Karpas-422 (cell line): Measurements from ENCODE around the gene EIF4A2. TPM values are rescaled to one million over a fixed set of nuclear protein-coding genes. Genes with fewer than 3 reads are reported as not detected.
"Not testable (repeated sequence)": the region's sequence is repeated elsewhere in the genome, so short reads cannot be mapped to it uniquely, and the experiment has no call there.

ENCODE experiments used
- DNase-seq: peaks from one replicate; pipeline ENCODE4 v3.0.0-alpha.2; 2015
- H2AFZ ChIP-seq: fragments of 200-600 bp; sonication (generic); 2 replicates; pipeline ENCODE4 v1.6.1; 2014; ENCODE audit warnings: antibody characterized with exemption, low read length, mixed read lengths
- H3K27ac ChIP-seq: fragments of 200-600 bp; sonication (generic); 2 replicates; pipeline ENCODE4 v1.5.1; 2014; ENCODE audit warnings: mild to moderate bottlenecking, low read length, moderate library complexity
- H3K27me3 ChIP-seq: fragments of 200-600 bp; sonication (generic); 2 replicates; pipeline ENCODE4 v1.6.1; 2014; ENCODE audit warnings: low read length, mixed read lengths
- H3K36me3 ChIP-seq: fragments of 200-600 bp; sonication (generic); 2 replicates; pipeline ENCODE4 v1.6.1; 2014; ENCODE audit warnings: low read length, mixed read lengths; ENCODE audit not compliant: insufficient read depth
- H3K4me1 ChIP-seq: fragments of 200-600 bp; sonication (generic); 2 replicates; pipeline ENCODE4 v1.6.1; 2014; ENCODE audit warnings: mild to moderate bottlenecking, low read length, mixed read lengths
- H3K4me2 ChIP-seq: fragments of 200-600 bp; sonication (generic); 2 replicates; pipeline ENCODE4 v1.6.1; 2014; ENCODE audit warnings: low read length, low read depth, mild to moderate bottlenecking; ENCODE audit not compliant: poor library complexity, severe bottlenecking
- H3K4me3 ChIP-seq: fragments of 200-600 bp; sonication (generic); 2 replicates; pipeline ENCODE4 v1.5.1; 2014; ENCODE audit warnings: mild to moderate bottlenecking, antibody characterized with exemption, low read length, mixed read lengths
- H3K79me2 ChIP-seq: fragments of 200-600 bp; sonication (generic); 2 replicates; pipeline ENCODE4 v1.6.1; 2014; ENCODE audit warnings: mild to moderate bottlenecking, low read length, mixed read lengths
- H3K9ac ChIP-seq: fragments of 200-600 bp; sonication (generic); 2 replicates; pipeline ENCODE4 v1.6.0; 2014; ENCODE audit warnings: low read length
- H3K9me2 ChIP-seq: fragments of 200-600 bp; sonication (generic), shearing (Covaris generic); replicated peaks from 2 replicates; pipeline ENCODE4 v1.6.0; 2014; ENCODE audit warnings: mild to moderate bottlenecking, low read length, moderate library complexity; ENCODE audit not compliant: insufficient read depth
- H3K9me3 ChIP-seq: fragments of 300-700, 200-600 bp; sonication (generic); 2 replicates; pipeline ENCODE4 v1.6.1; 2014; ENCODE audit warnings: low read length, mixed read lengths
- H4K20me1 ChIP-seq: fragments of 200-600 bp; sonication (generic); 2 replicates; pipeline ENCODE4 v1.6.1; 2014; ENCODE audit warnings: mild to moderate bottlenecking, antibody characterized with exemption, low read length, low read depth; ENCODE audit not compliant: insufficient read depth
- total RNA-seq: library from RNA; depleted of rRNA; stranded (reverse); fragments of >200 nt; shearing (Covaris generic); gene quantifications from 2 replicates; pipeline ENCODE4 v1.2.3, GENCODE V29; 2014; ENCODE audit warnings: low replicate concordance

The EIF4A2 gene
- total RNA-seq, 1 experiment from 2014 or later: 657 TPM

DNA sequence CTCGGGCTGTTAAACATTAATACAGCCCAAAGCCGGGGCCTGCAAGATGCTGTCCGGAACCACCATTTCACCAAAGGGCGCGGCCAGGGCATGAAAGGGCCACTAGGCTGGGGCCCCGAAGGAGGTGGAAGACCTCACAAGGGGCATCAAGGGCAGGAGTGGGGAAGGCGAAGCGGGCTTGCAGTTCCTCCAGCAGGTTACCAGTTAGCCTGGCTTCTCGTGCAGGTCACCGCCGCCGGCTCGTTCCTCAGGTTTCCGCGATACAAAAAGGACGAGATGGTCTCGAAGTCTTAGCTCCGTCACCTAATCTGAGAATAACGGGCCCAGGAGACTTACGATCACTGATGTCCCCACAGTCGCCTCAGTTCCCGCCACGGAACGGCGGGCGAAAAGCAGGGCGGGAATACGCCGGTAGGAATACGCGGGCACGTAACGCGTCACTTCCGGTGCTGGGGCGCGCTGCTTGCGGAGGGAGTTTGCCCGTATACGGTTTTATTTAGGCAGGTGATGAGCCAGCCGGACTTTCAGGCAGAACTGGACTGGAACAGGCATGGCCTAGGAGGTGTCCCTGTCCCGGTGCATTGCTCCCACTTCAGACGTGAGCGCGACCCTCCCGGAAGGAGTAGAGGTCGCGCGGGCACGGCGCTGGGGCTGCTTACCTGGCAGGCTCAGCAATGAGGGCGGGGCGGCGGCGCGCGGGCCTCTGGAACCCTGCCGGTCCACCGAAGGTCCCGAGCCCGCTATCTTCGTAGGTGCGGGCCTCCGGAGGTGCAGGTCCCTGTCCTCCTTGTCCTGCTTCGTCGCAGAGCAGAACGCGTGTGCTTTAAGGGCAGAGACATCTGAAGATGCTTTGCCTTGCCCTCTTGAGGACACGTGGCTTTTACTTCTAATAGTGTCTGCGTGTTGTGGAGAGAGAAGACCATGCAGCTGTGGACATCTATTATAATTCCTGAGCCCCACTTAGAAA lies 23.0 kb downstream of the EIF4A2 start, which contains the start of gene RFC4:
Gene RFC4 (minus strand): TSS at position 394 of the 967 bp plus-strand sequence. CDS start 1,769 bp downstream, outside the sequence.
- no peaks in the 10 kb centered on the region for H3K9me3 ChIP-seq
- peak within 1 kb of the TSS; percentile 79 for H3K4me3 ChIP-seq
- H2AFZ ChIP-seq: peak within 1 kb of the TSS; percentile 80
- peaks cover 26% of the 10 kb centered on the region for H3K4me1 ChIP-seq
- no peaks in the 10 kb centered on the region for H3K9me2 ChIP-seq
- no peaks in the 10 kb centered on the region for H4K20me1 ChIP-seq
- no peaks in the 10 kb centered on the region for H3K27me3 ChIP-seq
- peaks cover 30% of the 10 kb centered on the region for H3K79me2 ChIP-seq
- peak within 1 kb of the TSS; percentile 78 for H3K4me2 ChIP-seq
- peaks cover 24% of the 10 kb centered on the region; the same call in 1 of the 2 replicates for H3K36me3 ChIP-seq
- peak within 1 kb of the TSS; percentile 79 for H3K27ac ChIP-seq
- peak; percentile 97 for DNase-seq
- peak within 1 kb of the TSS; percentile 85 for H3K9ac ChIP-seq

GRCh38 chr3:186807231-186807630 lies 23.9 kb downstream of the EIF4A2 start:
- peak; percentile 70 for DNase-seq
- H2AFZ ChIP-seq: peak overlapping the region; percentile 80; the same call in 1 of the 2 replicates
- H3K9me2 ChIP-seq: no peaks in the 10 kb centered on the region
- H3K9ac ChIP-seq: peak overlapping the region; percentile 85
- H3K9me3 ChIP-seq: no peaks in the 10 kb centered on the region
- H3K4me2 ChIP-seq: peak overlapping the region; percentile 78
- peak overlapping the region; percentile 79 for H3K27ac ChIP-seq
- peaks cover 26% of the 10 kb centered on the region for H3K4me1 ChIP-seq
- no peaks in the 10 kb centered on the region for H3K27me3 ChIP-seq
- peak overlapping the region; percentile 79 for H3K4me3 ChIP-seq
- H3K36me3 ChIP-seq: peaks cover 22% of the 10 kb centered on the region; the same call in 1 of the 2 replicates
- H3K79me2 ChIP-seq: peaks cover 28% of the 10 kb centered on the region
- H4K20me1 ChIP-seq: no peaks in the 10 kb centered on the region

GRCh38 chr3:186810336-186810996 lies 27.1 kb downstream of the EIF4A2 start:
- no peak overlapping the region for H3K4me2 ChIP-seq
- no peaks in the 10 kb centered on the region for H4K20me1 ChIP-seq
- H3K9me2 ChIP-seq: no peaks in the 10 kb centered on the region
- H3K27ac ChIP-seq: no peak overlapping the region
- H3K4me3 ChIP-seq: no peak overlapping the region
- peaks cover 13% of the 10 kb centered on the region for H3K4me1 ChIP-seq
- peaks cover 8% of the 10 kb centered on the region for H3K79me2 ChIP-seq
- H3K9me3 ChIP-seq: no peaks in the 10 kb centered on the region
- no peaks in the 10 kb centered on the region for H3K27me3 ChIP-seq
- no peak overlapping the region for H2AFZ ChIP-seq
- no peak overlapping the region for H3K9ac ChIP-seq
- no peaks in the 10 kb centered on the region for H3K36me3 ChIP-seq
- no peak for DNase-seq

DNA sequence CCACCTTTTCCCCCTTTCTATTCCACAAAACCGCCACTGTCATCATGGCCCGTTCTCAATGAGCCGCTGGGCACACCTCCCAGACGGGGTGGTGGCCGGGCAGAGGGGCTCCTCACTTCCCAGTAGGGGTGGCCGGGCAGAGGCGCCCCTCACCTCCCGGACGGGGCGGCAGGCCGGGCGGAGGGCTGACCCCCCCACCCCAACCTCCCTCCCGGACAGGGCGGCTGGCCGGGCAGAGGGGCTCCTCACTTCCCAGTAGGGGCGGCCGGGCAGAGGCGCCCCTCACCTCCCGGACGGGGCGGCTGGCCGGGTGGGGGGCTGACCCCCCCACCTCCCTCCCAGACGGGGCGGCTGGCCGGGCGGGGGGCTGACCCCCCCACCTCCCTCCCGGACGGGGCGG lies 27.9 kb downstream of the EIF4A2 start:
- not testable (repeated sequence) for H3K9me3 ChIP-seq, H2AFZ ChIP-seq

DNA sequence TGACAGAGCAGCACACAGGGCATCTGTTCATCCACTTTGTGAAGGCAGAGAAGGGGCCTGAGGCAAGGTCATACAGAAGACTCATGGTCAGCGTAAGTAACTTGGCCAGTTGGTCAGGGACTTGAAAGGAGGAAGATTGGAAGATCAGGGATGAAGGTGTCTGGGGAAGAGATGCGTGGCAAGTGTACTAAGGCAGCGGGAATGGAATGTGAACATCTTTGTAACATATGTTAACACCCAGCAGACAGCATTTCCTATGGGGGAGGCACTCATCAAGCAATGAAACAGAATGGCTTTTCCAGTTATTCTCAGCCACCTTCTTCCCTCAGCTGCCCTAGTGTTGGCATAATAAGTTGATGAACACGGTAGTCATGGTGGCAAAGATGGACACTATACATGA lies 30.7 kb downstream of the EIF4A2 start:
- H3K9ac ChIP-seq: no peak overlapping the region
- no peak overlapping the region for H3K4me2 ChIP-seq
- H3K36me3 ChIP-seq: no peaks in the 10 kb centered on the region
- H3K9me3 ChIP-seq: no peaks in the 10 kb centered on the region
- H4K20me1 ChIP-seq: no peaks in the 10 kb centered on the region
- no peaks in the 10 kb centered on the region for H3K79me2 ChIP-seq
- H3K27me3 ChIP-seq: no peaks in the 10 kb centered on the region
- H3K9me2 ChIP-seq: no peaks in the 10 kb centered on the region
- no peak overlapping the region for H2AFZ ChIP-seq
- peaks cover 7% of the 10 kb centered on the region for H3K4me1 ChIP-seq
- DNase-seq: no peak
- H3K4me3 ChIP-seq: no peak overlapping the region
- no peak overlapping the region for H3K27ac ChIP-seq

More for the DNA sequence above, 27.9 kb downstream of the EIF4A2 start:
- H3K79me2 ChIP-seq, H3K9me2 ChIP-seq, H3K4me2 ChIP-seq, H4K20me1 ChIP-seq, DNase-seq, H3K4me3 ChIP-seq, H3K36me3 ChIP-seq, H3K9ac ChIP-seq, H3K27me3 ChIP-seq, H3K27ac ChIP-seq: not testable (repeated sequence)
- H3K4me1 ChIP-seq: peaks cover 16% of the 10 kb centered on the region

DNA sequence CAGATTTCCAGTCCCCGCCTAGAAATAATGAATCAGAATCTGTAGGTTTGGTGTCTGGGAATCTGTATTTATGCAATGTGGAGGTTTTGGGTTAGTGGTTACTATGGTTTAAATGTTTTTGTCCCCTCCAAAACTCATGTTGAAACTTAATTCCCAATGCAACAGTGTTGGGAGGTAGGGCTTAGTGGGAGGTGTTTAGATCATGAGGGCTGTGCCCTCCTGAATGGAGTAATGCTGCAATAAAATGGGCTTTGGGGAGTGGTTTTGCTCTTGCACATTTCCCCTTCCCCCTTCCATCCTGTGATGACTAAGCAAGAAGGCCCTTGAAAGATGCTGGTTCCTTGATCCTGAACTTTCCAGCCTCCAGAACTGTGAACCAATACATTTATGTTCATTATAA lies 32.1 kb downstream of the EIF4A2 start:
- Histone ChIP-seq H2AFZ (peak overlapping the region; percentile 12; the same call in 1 of the 2 replicates), H3K9me3 (no peaks in the 10 kb centered on the region), H3K79me2 (no peaks in the 10 kb centered on the region), H3K27ac (no peak overlapping the region), H3K4me2 (peak overlapping the region; percentile 13), H3K27me3 (no peaks in the 10 kb centered on the region), H3K9me2 (no peaks in the 10 kb centered on the region), H3K4me3 (no peak overlapping the region), H4K20me1 (no peaks in the 10 kb centered on the region), H3K4me1 (peaks cover 7% of the 10 kb centered on the region), H3K9ac (no peak overlapping the region), H3K36me3 (no peaks in the 10 kb centered on the region)
- no peak for DNase-seq

- H3K9me3 ChIP-seq: no peaks in the 10 kb centered on the region
- no peaks in the 10 kb centered on the region for H4K20me1 ChIP-seq
- H3K27ac ChIP-seq: no peak overlapping the region
- H3K9ac ChIP-seq: no peak overlapping the region
- DNase-seq: no peak
- H3K27me3 ChIP-seq: no peaks in the 10 kb centered on the region
- no peaks in the 10 kb centered on the region for H3K9me2 ChIP-seq
- H3K4me2 ChIP-seq: no peak overlapping the region
- peaks cover 13% of the 10 kb centered on the region for H3K4me1 ChIP-seq
- no peak overlapping the region for H3K4me3 ChIP-seq
- H2AFZ ChIP-seq: no peak overlapping the region
- no peaks in the 10 kb centered on the region for H3K36me3 ChIP-seq
- no peaks in the 10 kb centered on the region for H3K79me2 ChIP-seq
Observed at GRCh38 chr3:186818516-186818915, 35.1 kb downstream of the EIF4A2 start.

GRCh38 chr3:186818956-186819355 lies 35.6 kb downstream of the EIF4A2 start:
- H3K79me2 ChIP-seq: no peaks in the 10 kb centered on the region
- H3K36me3 ChIP-seq: no peaks in the 10 kb centered on the region
- peaks cover 13% of the 10 kb centered on the region for H3K4me1 ChIP-seq
- no peak overlapping the region for H3K4me2 ChIP-seq
- no peak overlapping the region for H3K27ac ChIP-seq
- H3K9ac ChIP-seq: no peak overlapping the region
- H3K4me3 ChIP-seq: no peak overlapping the region
- H2AFZ ChIP-seq: no peak overlapping the region
- no peaks in the 10 kb centered on the region for H4K20me1 ChIP-seq
- no peaks in the 10 kb centered on the region for H3K9me3 ChIP-seq
- no peaks in the 10 kb centered on the region for H3K27me3 ChIP-seq
- H3K9me2 ChIP-seq: no peaks in the 10 kb centered on the region
- DNase-seq: no peak
